HEK293 (cell line): ENCODE data around the gene MARK3.

ENCODE experiments used
- CTCF ChIA-PET: fragments of 350-600 bp; formaldehyde crosslinking; extraction: SDS; loops from one replicate; lab custom pipeline; 2021; ENCODE audit warnings: antibody characterized with exemption; lab: Yijun Ruan, JAX
- POLR2A ChIA-PET: fragments of 300-600 bp; formaldehyde crosslinking; extraction: SDS; loops from one replicate; lab custom pipeline; 2020; ENCODE audit warnings: antibody characterized with exemption, inconsistent platforms; lab: Yijun Ruan, JAX
- H3K27ac ChIP-seq: fragments of 200-500 bp; sonication (Bioruptor generic); 2 replicates; pipeline ENCODE4 v1.5.1; 2014; ENCODE audit warnings: low read depth, low read length, control low read depth, inconsistent platforms; ENCODE audit errors: extremely low read depth
- H3K36me3 ChIP-seq, 2 experiments: fragments of 200-500 bp in 1 of 2; sonication (Bioruptor generic) in 1 of 2; 1 replicate in 1 of 2; 2 replicates in 1 of 2; pipeline ENCODE4 v1.5.1; 2014 to 2017; ENCODE audit warnings: inconsistent platforms in 2 of 2, low read length in 2 of 2; ENCODE audit not compliant: control insufficient read depth in 2 of 2, insufficient read depth in 1 of 2
- H3K4me1 ChIP-seq: fragments of 200-500 bp; sonication (Bioruptor generic); 2 replicates; pipeline ENCODE4 v1.5.1; 2014; ENCODE audit warnings: mild to moderate bottlenecking, low read length, inconsistent platforms; ENCODE audit not compliant: control insufficient read depth, insufficient read depth
- H3K4me3 ChIP-seq: 2 replicates; pipeline ENCODE4 v1.5.1; 2011; ENCODE audit warnings: low read depth, mild to moderate bottlenecking, control low read depth, low read length, moderate library complexity
- H3K9me3 ChIP-seq: fragments of 200-500 bp; sonication (Bioruptor generic); 2 replicates; pipeline ENCODE4 v1.5.1; 2014; ENCODE audit warnings: low read depth, low read length, inconsistent platforms; ENCODE audit not compliant: control insufficient read depth, insufficient read depth
- GFI1B ChIP-seq: fragments of 450-650 bp; formaldehyde crosslinking; IDR thresholded peaks from 2 replicates; pipeline ENCODE4 v1.5.1; 2016; ENCODE audit warnings: missing biosample characterization, missing genetic modification characterization
- ZNF175 ChIP-seq: fragments of 450-650 bp; formaldehyde crosslinking; IDR thresholded peaks from 2 replicates; pipeline ENCODE4 v1.5.1; 2016; ENCODE audit warnings: missing biosample characterization, missing genetic modification characterization
- ZNF184 ChIP-seq: fragments of 450-650 bp; IDR thresholded peaks from 2 replicates; pipeline ENCODE4 v1.5.1; 2018; ENCODE audit warnings: missing biosample characterization, mild to moderate bottlenecking, missing genetic modification characterization
- ZNF324 ChIP-seq: fragments of 450-650 bp; formaldehyde crosslinking; IDR thresholded peaks from 2 replicates; pipeline ENCODE4 v1.5.1; 2016; ENCODE audit warnings: missing biosample characterization, missing genetic modification characterization
- ZNF37A ChIP-seq: fragments of 450-650 bp; IDR thresholded peaks from 2 replicates; pipeline ENCODE4 v1.5.1; 2018; ENCODE audit warnings: missing biosample characterization, missing genetic modification characterization
- ZNF48 ChIP-seq: fragments of 450-650 bp; formaldehyde crosslinking; IDR thresholded peaks from 2 replicates; pipeline ENCODE4 v1.5.1; 2016; ENCODE audit warnings: missing biosample characterization, missing genetic modification characterization
- ZNF510 ChIP-seq: fragments of 450-650 bp; formaldehyde crosslinking; IDR thresholded peaks from 2 replicates; pipeline ENCODE4 v1.5.1; 2018; ENCODE audit warnings: mild to moderate bottlenecking, missing genetic modification characterization, missing biosample characterization; ENCODE audit not compliant: insufficient replicate concordance
- ZNF529 ChIP-seq: fragments of 450-650 bp; formaldehyde crosslinking; IDR thresholded peaks from 2 replicates; pipeline ENCODE4 v1.5.1; 2017; ENCODE audit warnings: missing genetic modification characterization, missing biosample characterization; ENCODE audit not compliant: insufficient replicate concordance
- ZNF560 ChIP-seq: fragments of 450-650 bp; formaldehyde crosslinking; IDR thresholded peaks from 2 replicates; pipeline ENCODE4 v1.5.1; 2017; ENCODE audit warnings: missing biosample characterization, missing genetic modification characterization, borderline replicate concordance
- ZNF623 ChIP-seq: fragments of 450-650 bp; formaldehyde crosslinking; IDR thresholded peaks from 2 replicates; pipeline ENCODE4 v1.5.1; 2016; ENCODE audit warnings: missing biosample characterization, missing genetic modification characterization
- ZNF626 ChIP-seq: fragments of 450-650 bp; sonication (Bioruptor Pico); formaldehyde crosslinking; IDR thresholded peaks from 2 replicates; pipeline ENCODE4 v1.5.1; 2018; ENCODE audit warnings: missing biosample characterization, missing genetic modification characterization, inconsistent platforms
- ZXDB ChIP-seq: fragments of 450-650 bp; formaldehyde crosslinking; IDR thresholded peaks from 2 replicates; pipeline ENCODE4 v1.5.1; 2016; ENCODE audit warnings: missing biosample characterization, missing genetic modification characterization
- TF ChIP-seq, protein P1 (sequence below): fragments of 450-650 bp; formaldehyde crosslinking; conservative IDR thresholded peaks from 2 replicates; pipeline ENCODE4 v1.5.1; 2016; ENCODE audit warnings: low read depth, missing biosample characterization, missing genetic modification characterization
- TF ChIP-seq, protein P2 (sequence below): fragments of 450-650 bp; formaldehyde crosslinking; IDR thresholded peaks from 2 replicates; pipeline ENCODE4 v1.5.1; 2016; ENCODE audit warnings: missing biosample characterization, missing genetic modification characterization
- TF ChIP-seq, protein P3 (sequence below): fragments of 450-650 bp; formaldehyde crosslinking; IDR thresholded peaks from 2 replicates; pipeline ENCODE4 v1.5.1; 2016; ENCODE audit warnings: missing biosample characterization, missing genetic modification characterization
- TF ChIP-seq, protein P4 (sequence below): fragments of 450-650 bp; formaldehyde crosslinking; IDR thresholded peaks from 2 replicates; pipeline ENCODE4 v1.5.1; 2016; ENCODE audit warnings: missing biosample characterization, missing genetic modification characterization, borderline replicate concordance

Gene MARK3

DNA sequence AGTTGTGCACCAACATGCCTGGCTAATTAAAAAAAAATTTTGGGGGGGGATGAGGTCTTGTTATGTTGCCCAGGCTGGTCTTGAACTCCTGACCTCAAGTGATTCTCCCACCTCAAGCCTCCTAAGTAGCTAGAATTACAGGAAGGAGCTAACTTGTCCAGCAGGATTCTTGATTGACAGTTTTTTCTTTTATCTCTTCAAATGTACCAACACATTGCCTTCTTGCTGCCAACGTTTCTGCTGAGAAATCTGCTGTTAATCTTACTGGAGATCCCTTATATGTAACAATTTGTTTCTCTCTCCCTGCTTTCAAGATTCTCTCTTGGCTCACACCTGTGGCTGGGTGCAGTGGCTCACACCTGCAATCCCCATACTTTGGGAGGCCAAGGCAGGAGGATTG, 22.4 kb upstream of the MARK3 start (continued):
- TF ChIP-seq ZNF626 (tag by site-specific recombination): peak; percentile 85; the same call in 1 of the 2 replicates
- peak; percentile 67; the same call in 1 of the 2 replicates for TF ChIP-seq ZNF184 (tag by site-specific recombination)
- TF ChIP-seq, protein P1, sequence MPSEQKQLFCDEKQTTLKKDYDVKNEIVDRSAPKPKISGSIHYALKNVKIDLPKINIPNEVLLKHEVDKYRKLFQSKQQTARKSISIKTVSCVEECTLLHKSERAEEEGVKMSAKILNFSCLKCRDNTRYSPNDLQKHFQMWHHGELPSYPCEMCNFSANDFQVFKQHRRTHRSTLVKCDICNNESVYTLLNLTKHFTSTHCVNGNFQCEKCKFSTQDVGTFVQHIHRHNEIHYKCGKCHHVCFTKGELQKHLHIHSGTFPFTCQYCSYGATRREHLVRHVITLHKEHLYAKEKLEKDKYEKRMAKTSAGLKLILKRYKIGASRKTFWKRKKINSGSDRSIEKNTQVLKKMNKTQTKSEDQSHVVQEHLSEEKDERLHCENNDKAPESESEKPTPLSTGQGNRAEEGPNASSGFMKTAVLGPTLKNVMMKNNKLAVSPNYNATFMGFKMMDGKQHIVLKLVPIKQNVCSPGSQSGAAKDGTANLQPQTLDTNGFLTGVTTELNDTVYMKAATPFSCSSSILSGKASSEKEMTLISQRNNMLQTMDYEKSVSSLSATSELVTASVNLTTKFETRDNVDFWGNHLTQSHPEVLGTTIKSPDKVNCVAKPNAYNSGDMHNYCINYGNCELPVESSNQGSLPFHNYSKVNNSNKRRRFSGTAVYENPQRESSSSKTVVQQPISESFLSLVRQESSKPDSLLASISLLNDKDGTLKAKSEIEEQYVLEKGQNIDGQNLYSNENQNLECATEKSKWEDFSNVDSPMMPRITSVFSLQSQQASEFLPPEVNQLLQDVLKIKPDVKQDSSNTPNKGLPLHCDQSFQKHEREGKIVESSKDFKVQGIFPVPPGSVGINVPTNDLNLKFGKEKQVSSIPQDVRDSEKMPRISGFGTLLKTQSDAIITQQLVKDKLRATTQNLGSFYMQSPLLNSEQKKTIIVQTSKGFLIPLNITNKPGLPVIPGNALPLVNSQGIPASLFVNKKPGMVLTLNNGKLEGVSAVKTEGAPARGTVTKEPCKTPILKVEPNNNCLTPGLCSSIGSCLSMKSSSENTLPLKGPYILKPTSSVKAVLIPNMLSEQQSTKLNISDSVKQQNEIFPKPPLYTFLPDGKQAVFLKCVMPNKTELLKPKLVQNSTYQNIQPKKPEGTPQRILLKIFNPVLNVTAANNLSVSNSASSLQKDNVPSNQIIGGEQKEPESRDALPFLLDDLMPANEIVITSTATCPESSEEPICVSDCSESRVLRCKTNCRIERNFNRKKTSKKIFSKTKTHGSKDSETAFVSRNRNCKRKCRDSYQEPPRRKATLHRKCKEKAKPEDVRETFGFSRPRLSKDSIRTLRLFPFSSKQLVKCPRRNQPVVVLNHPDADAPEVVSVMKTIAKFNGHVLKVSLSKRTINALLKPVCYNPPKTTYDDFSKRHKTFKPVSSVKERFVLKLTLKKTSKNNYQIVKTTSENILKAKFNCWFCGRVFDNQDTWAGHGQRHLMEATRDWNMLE (tag by site-specific recombination): peak; percentile 61
- TF ChIP-seq, protein P2, sequence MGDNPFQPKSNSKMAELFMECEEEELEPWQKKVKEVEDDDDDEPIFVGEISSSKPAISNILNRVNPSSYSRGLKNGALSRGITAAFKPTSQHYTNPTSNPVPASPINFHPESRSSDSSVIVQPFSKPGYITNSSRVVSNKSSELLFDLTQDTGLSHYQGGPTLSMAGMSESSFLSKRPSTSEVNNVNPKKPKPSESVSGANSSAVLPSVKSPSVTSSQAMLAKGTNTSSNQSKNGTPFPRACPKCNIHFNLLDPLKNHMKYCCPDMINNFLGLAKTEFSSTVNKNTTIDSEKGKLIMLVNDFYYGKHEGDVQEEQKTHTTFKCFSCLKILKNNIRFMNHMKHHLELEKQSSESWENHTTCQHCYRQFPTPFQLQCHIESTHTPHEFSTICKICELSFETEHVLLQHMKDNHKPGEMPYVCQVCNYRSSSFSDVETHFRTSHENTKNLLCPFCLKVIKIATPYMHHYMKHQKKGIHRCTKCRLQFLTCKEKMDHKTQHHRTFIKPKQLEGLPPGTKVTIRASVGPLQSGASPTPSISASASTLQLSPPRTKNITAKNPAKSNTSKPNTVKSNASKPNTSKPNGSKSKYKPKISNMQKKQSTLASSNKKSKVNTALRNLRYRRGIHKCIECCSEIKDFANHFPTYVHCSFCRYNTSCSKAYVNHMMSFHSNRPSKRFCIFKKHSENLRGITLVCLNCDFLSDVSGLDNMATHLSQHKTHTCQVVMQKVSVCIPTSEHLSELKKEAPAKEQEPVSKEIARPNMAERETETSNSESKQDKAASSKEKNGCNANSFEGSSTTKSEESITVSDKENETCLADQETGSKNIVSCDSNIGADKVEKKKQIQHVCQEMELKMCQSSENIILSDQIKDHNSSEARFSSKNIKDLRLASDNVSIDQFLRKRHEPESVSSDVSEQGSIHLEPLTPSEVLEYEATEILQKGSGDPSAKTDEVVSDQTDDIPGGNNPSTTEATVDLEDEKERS (tag by site-specific recombination): peak; percentile 84
- TF ChIP-seq, protein P3, sequence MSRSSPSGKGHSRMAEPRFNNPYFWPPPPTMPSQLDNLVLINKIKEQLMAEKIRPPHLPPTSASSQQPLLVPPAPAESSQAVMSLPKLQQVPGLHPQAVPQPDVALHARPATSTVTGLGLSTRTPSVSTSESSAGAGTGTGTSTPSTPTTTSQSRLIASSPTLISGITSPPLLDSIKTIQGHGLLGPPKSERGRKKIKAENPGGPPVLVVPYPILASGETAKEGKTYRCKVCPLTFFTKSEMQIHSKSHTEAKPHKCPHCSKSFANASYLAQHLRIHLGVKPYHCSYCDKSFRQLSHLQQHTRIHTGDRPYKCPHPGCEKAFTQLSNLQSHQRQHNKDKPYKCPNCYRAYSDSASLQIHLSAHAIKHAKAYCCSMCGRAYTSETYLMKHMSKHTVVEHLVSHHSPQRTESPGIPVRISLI (tag by site-specific recombination): peak; percentile 60; the same call in 1 of the 2 replicates
- TF ChIP-seq, protein P4, sequence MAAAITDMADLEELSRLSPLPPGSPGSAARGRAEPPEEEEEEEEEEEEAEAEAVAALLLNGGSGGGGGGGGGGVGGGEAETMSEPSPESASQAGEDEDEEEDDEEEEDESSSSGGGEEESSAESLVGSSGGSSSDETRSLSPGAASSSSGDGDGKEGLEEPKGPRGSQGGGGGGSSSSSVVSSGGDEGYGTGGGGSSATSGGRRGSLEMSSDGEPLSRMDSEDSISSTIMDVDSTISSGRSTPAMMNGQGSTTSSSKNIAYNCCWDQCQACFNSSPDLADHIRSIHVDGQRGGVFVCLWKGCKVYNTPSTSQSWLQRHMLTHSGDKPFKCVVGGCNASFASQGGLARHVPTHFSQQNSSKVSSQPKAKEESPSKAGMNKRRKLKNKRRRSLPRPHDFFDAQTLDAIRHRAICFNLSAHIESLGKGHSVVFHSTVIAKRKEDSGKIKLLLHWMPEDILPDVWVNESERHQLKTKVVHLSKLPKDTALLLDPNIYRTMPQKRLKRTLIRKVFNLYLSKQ: no peak
- peak; percentile 81 for TF ChIP-seq ZNF529
- TF ChIP-seq ZNF560 (tag by site-specific recombination): peak; percentile 17; the same call in 1 of the 2 replicates
- TF ChIP-seq ZNF510 (tag by site-specific recombination): peak; percentile 39
- peak; percentile 20; the same call in 1 of the 2 replicates for TF ChIP-seq ZNF37A
- TF ChIP-seq ZNF324 (tag by site-specific recombination): 0 out of 2 replicates have a peak, but pooled peaks have one; percentile 17
- no peak for TF ChIP-seq ZNF175 (tag by site-specific recombination)

DNA sequence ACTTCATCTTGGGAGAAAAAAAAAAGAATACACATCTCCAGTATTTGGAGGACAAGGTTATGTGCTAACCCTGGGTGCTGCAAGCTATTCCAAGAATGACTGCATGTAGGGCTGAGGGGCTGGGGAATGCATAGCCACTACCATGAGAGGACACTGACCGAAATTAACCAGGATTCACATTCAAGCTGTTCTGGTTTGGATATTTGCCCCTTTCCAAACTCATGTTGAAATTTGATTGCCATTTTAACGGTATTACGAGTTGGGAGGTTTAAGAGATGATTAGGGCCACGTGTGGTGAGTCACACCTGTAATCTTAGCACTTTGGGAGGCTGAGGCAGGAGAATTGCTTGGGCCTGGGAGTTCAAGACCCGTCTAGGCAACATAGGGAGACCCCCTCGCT, 18.5 kb upstream of the MARK3 start:
- Histone ChIP-seq H3K4me3 (no peak overlapping the region), H3K27ac (no peak overlapping the region), H3K4me1 (no peaks in the 10 kb centered on the region), H3K9me3 (no peaks in the 10 kb centered on the region), H3K36me3 (no peaks in the 10 kb centered on the region)
- TF ChIP-seq ZNF623 (tag by site-specific recombination) (no peak), GFI1B (tag by site-specific recombination) (no peak), ZXDB (tag by site-specific recombination) (no peak), ZNF48 (tag by site-specific recombination) (no peak)
- POLR2A ChIA-PET: no interaction called here
- CTCF ChIA-PET: interaction anchor here (0.6 to 3.1 kb wide), 4 partner anchors 12 to 273 kb away, joined by 3 to 12 read pairs (median 4); no protein-coding TSS in a partner anchor
